Measurements from ENCODE around the gene CBX8. TPM values are rescaled to one million over a fixed set of nuclear protein-coding genes. Genes with fewer than 3 reads are reported as not detected.

CBX8 gene
- total and polyA plus RNA-seq, 2 of the 13 experiments (the other 11 are each of a cell fraction or from before 2014, with no cell fraction given) = 0.34 to 12.6 TPM

DNA sequence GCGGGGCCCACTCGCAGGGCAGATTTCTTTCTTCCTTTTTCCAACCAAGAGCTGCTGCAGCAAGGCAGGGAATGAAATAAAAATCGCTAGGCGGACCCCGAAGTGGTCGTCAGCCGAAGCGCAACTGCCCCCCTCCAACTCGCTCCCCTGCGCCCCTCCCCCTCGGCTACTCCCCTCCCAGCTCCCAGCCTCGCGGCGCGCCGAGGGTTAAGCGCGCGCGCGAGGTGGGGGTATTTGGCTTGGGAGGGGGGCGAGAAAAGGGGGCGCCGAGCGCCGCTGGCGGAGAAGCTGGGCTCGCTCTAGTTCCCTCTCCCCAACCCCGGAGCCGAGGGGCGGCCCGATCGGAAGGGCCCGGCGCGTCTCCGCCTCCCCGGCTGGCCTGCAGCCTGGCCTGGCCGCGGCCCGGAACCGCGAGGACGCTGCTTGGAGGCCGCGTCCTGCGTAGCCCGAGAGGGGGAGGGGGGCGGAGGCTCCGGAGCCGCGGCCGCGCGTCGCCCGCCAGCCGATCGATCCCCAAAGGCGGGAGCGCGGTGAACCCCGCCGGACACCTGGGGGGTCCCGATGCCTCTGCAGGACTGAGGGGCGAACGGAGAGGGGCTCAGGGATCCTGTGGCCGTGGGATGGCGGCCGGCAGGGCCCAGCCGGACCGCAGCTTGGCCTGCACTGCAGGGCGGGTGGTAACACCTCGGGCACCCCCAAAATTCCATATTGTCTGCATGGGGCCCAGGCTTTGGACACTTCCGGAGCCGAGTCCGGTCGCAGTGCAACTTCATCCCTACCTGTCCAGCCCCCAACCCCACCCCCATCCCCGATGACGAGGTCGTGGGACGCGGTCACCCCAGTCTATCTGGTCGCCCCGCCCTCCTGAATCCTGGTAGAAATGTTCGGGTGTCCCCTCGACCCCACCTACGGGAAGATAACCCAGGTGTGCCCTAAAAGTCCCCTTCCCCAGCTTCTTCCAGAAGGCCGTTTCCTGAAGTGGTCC lies 47.2 kb upstream of the CBX8 start (continued):
- TF ChIP-seq, protein P1, sequence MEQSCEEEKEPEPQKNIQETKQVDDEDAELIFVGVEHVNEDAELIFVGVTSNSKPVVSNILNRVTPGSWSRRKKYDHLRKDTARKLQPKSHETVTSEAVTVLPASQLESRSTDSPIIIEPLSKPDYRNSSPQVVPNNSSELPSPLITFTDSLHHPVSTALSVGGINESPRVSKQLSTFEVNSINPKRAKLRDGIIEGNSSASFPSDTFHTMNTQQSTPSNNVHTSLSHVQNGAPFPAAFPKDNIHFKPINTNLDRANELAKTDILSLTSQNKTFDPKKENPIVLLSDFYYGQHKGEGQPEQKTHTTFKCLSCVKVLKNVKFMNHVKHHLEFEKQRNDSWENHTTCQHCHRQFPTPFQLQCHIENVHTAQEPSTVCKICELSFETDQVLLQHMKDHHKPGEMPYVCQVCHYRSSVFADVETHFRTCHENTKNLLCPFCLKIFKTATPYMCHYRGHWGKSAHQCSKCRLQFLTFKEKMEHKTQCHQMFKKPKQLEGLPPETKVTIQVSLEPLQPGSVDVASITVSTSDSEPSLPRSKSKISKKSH (CRISPR knock-in tag; IDR thresholded peaks at IDR 0.05; ENCODE audit: borderline replicate concordance) = no peak; the same call in none of the 2 replicates
- 0 out of 2 replicates have a peak, but pooled peaks have one; percentile 9 for TF ChIP-seq MED13 (CRISPR knock-in tag; IDR thresholded peaks at IDR 0.05)
- peak; percentile 84; the same call in 1 of the 2 replicates for TF ChIP-seq DMTF1 (CRISPR knock-in tag; IDR thresholded peaks at IDR 0.05)
- no peak for TF ChIP-seq HNF1A (IDR thresholded peaks at IDR 0.05; ENCODE audit: low read depth)
- peak; percentile 71; the same call in 1 of the 2 replicates for TF ChIP-seq HNF1A (CRISPR knock-in tag; IDR thresholded peaks at IDR 0.05; ENCODE audit: borderline replicate concordance)
- no peak for TF ChIP-seq ZNF530 (CRISPR knock-in tag; IDR thresholded peaks at IDR 0.05; ENCODE audit: low read depth)
- peak; percentile 100 for TF ChIP-seq UBTF (CRISPR knock-in tag; IDR thresholded peaks at IDR 0.05)
- no peak for TF ChIP-seq CREB1 (IDR thresholded peaks at IDR 0.05)
- no peak for TF ChIP-seq CREB1 (CRISPR knock-in tag; IDR thresholded peaks at IDR 0.05)
- no peak for TF ChIP-seq NAIF1 (CRISPR knock-in tag; IDR thresholded peaks at IDR 0.05; ENCODE audit: borderline replicate concordance)
- TF ChIP-seq NONO (IDR thresholded peaks at IDR 0.05) = no peak
- TF ChIP-seq NONO (CRISPR knock-in tag; conservative IDR thresholded peaks at IDR 0.05) = peak; percentile 97
- TF ChIP-seq SKI (IDR thresholded peaks at IDR 0.05; ENCODE audit: partially characterized antibody) = peak; percentile 57
- no peak for TF ChIP-seq ZNF33A (CRISPR knock-in tag; IDR thresholded peaks at IDR 0.05; ENCODE audit: borderline replicate concordance)
- TF ChIP-seq HDAC2 (CRISPR knock-in tag; IDR thresholded peaks at IDR 0.05) = peak; percentile 53; the same call in 1 of the 2 replicates
- TF ChIP-seq CEBPB (IDR thresholded peaks at IDR 0.05; ENCODE audit: borderline replicate concordance, low read depth, low read length) = no peak
- TF ChIP-seq ZNF350 (CRISPR knock-in tag; IDR thresholded peaks at IDR 0.05; ENCODE audit: borderline replicate concordance, low read depth) = no peak

Measured in HepG2 (cell line).